Astrocyte (in vitro differentiated cells and primary cell): Measurements from ENCODE around the gene SMAD3.

Experiments
- EZH2 ChIP-seq: IDR thresholded peaks from 2 replicates; pipeline ENCODE4 v1.6.1; 2012; ENCODE audit warnings: mild to moderate bottlenecking, low read length, inconsistent platforms; ENCODE audit not compliant: insufficient read depth
- TF ChIP-seq, protein P1 (sequence below): IDR thresholded peaks from 2 replicates; pipeline ENCODE4 v1.5.1; 2011; ENCODE audit warnings: low read depth, mild to moderate bottlenecking, inconsistent platforms, low read length, moderate library complexity; ENCODE audit not compliant: insufficient read depth

DNA sequence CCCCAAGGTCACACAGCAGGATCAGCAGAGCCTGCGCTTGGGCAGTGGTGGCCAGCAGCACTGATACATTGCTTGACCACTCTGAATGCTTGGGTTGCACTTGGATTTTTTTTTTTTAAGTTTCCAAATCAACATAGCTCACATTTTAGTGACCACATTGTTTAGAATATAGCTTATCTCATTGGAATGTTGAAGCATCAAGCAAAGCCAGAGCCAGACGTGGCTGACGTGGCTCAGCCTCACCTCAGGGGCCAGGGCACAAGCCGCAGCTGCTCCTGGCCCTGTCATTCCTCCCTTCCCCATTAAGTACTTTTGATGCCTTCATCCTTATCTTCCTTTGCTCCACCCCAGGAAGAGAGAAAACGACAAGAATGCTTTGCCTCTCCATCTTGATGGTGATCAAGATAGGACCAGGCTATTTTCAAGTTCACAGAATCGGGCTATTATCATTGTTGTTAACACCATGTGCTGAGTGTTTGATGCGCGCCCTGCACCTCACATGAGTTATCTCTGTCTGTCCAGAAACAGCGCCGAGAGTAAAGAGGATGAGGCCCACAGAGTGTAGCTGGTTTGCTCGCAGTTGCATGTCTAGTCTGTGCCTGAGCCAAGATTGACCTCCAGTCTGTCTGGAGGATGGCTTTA, 113.3 kb downstream of the SMAD3 start:
- TF ChIP-seq, protein P1, sequence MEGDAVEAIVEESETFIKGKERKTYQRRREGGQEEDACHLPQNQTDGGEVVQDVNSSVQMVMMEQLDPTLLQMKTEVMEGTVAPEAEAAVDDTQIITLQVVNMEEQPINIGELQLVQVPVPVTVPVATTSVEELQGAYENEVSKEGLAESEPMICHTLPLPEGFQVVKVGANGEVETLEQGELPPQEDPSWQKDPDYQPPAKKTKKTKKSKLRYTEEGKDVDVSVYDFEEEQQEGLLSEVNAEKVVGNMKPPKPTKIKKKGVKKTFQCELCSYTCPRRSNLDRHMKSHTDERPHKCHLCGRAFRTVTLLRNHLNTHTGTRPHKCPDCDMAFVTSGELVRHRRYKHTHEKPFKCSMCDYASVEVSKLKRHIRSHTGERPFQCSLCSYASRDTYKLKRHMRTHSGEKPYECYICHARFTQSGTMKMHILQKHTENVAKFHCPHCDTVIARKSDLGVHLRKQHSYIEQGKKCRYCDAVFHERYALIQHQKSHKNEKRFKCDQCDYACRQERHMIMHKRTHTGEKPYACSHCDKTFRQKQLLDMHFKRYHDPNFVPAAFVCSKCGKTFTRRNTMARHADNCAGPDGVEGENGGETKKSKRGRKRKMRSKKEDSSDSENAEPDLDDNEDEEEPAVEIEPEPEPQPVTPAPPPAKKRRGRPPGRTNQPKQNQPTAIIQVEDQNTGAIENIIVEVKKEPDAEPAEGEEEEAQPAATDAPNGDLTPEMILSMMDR, result no peak
- no peak for TF ChIP-seq EZH2
